Osteocyte (in vitro differentiated cells): ENCODE data around the gene TP73. TPM values are rescaled to one million over a fixed set of nuclear protein-coding genes. Genes with fewer than 3 reads are reported as not detected.

ENCODE experiments used
- DNase-seq: peaks from one replicate; pipeline ENCODE4 v3.0.0; 2021; ENCODE audit warnings: mixed read lengths; ENCODE audit not compliant: unreplicated experiment; ENCODE audit errors: extremely low spot score
- H3K27ac Mint-ChIP-seq: one replicate; pipeline ENCODE4 v1.8.0; 2021; ENCODE audit warnings: mild to moderate bottlenecking, mixed read lengths; ENCODE audit not compliant: unreplicated experiment
- H3K27me3 Mint-ChIP-seq: one replicate; pipeline ENCODE4 v1.8.0; 2021; ENCODE audit warnings: mixed read lengths; ENCODE audit not compliant: unreplicated experiment
- H3K36me3 Mint-ChIP-seq: one replicate; pipeline ENCODE4 v1.8.0; 2021; ENCODE audit warnings: mixed read lengths; ENCODE audit not compliant: unreplicated experiment
- H3K4me1 Mint-ChIP-seq: one replicate; pipeline ENCODE4 v1.8.0; 2021; ENCODE audit warnings: mixed read lengths; ENCODE audit not compliant: unreplicated experiment
- H3K4me3 Mint-ChIP-seq: one replicate; pipeline ENCODE4 v1.8.0; 2021; ENCODE audit warnings: mild to moderate bottlenecking, moderate library complexity, mixed read lengths; ENCODE audit not compliant: unreplicated experiment
- H3K9me3 Mint-ChIP-seq: one replicate; pipeline ENCODE4 v1.8.0; 2021; ENCODE audit warnings: mixed read lengths; ENCODE audit not compliant: unreplicated experiment
- CTCF ChIP-seq: fragments of 200-600 bp; sonication (generic); IDR thresholded peaks from 2 replicates; pipeline ENCODE4 v1.5.0; 2021; ENCODE audit warnings: antibody characterized with exemption, mild to moderate bottlenecking, moderate library complexity
- total RNA-seq: library from RNA; stranded (reverse); gene quantifications from 2 replicates; pipeline ENCODE4 v1.2.1, GENCODE V29; 2021

TP73 gene
- total RNA-seq, 1 donor from 2014 or later, result 0.24 TPM

- H3K36me3 Mint-ChIP-seq, result no peaks in the 10 kb centered on the region
- no peak for TF ChIP-seq CTCF
- DNase-seq, result no peak
Observed at GRCh38 chr1:3711381-3711779, 59.1 kb downstream of the TP73 start.

GRCh38 chr1:3711780-3712451 lies 59.6 kb downstream of the TP73 start:
- H3K4me3 Mint-ChIP-seq, result no peak overlapping the region
- no peaks in the 10 kb centered on the region for H3K36me3 Mint-ChIP-seq
- no peaks in the 10 kb centered on the region for H3K9me3 Mint-ChIP-seq
- H3K27ac Mint-ChIP-seq, result no peak overlapping the region
- no peak for DNase-seq
- H3K27me3 Mint-ChIP-seq, result peaks cover 15% of the 10 kb centered on the region
- no peak for TF ChIP-seq CTCF
- no peaks in the 10 kb centered on the region for H3K4me1 Mint-ChIP-seq

More at GRCh38 chr1:3711381-3711779, 59.1 kb downstream of the TP73 start:
- H3K9me3 Mint-ChIP-seq, result no peaks in the 10 kb centered on the region
- peaks cover 15% of the 10 kb centered on the region for H3K27me3 Mint-ChIP-seq
- H3K4me1 Mint-ChIP-seq, result no peaks in the 10 kb centered on the region
- H3K4me3 Mint-ChIP-seq, result no peak overlapping the region
- H3K27ac Mint-ChIP-seq, result no peak overlapping the region

GRCh38 chr1:3712573-3713535 lies 60.5 kb downstream of the TP73 start:
- Mint-ChIP-seq H3K9me3 (no peaks in the 10 kb centered on the region), H3K36me3 (no peaks in the 10 kb centered on the region), H3K4me1 (no peaks in the 10 kb centered on the region), H3K4me3 (no peak overlapping the region), H3K27ac (no peak overlapping the region), H3K27me3 (peaks cover 15% of the 10 kb centered on the region)
- TF ChIP-seq CTCF, result no peak
- DNase-seq, result no peak

GRCh38 chr1:3713840-3714239 lies 61.5 kb downstream of the TP73 start:
- Mint-ChIP-seq H3K36me3 (no peaks in the 10 kb centered on the region), H3K27ac (no peak overlapping the region), H3K4me1 (no peaks in the 10 kb centered on the region), H3K27me3 (peaks cover 15% of the 10 kb centered on the region), H3K9me3 (no peaks in the 10 kb centered on the region), H3K4me3 (no peak overlapping the region)
- no peak for DNase-seq
- no peak for TF ChIP-seq CTCF

- no peaks in the 10 kb centered on the region for H3K36me3 Mint-ChIP-seq
- no peak for TF ChIP-seq CTCF
- no peak for DNase-seq
- H3K9me3 Mint-ChIP-seq, result no peaks in the 10 kb centered on the region
- peaks cover 15% of the 10 kb centered on the region for H3K27me3 Mint-ChIP-seq
- no peak overlapping the region for H3K27ac Mint-ChIP-seq
- H3K4me3 Mint-ChIP-seq, result no peak overlapping the region
- no peaks in the 10 kb centered on the region for H3K4me1 Mint-ChIP-seq
Observed at GRCh38 chr1:3714284-3714741, 62.0 kb downstream of the TP73 start.
